Astrocyte (in vitro differentiated cells and primary cell): ENCODE measurements around the gene AKR1D1. TPM values are rescaled to one million over a fixed set of nuclear protein-coding genes. Genes with fewer than 3 reads are reported as not detected.

Source experiments
- DNase-seq: peaks from one replicate; pipeline ENCODE4 v3.0.0-alpha.2; 2010; ENCODE audit warnings: low read depth
- FAIRE-seq: peaks from 2 replicates; lab custom pipeline; 2011; peaks lifted over from hg19 to GRCh38; lab: Jason Lieb, UNC
- H2AFZ ChIP-seq: 2 replicates; pipeline ENCODE4 v1.6.0; 2012; ENCODE audit warnings: low read depth, low read length, inconsistent platforms
- H3K27ac ChIP-seq: 2 replicates; pipeline ENCODE4 v1.5.1; 2011; ENCODE audit warnings: low read depth, low read length, inconsistent platforms
- H3K27me3 ChIP-seq: 2 replicates; pipeline ENCODE4 v1.6.0; 2011; ENCODE audit warnings: low read length, inconsistent platforms; ENCODE audit not compliant: insufficient read depth
- H3K36me3 ChIP-seq: 2 replicates; pipeline ENCODE4 v1.5.1; 2011; ENCODE audit warnings: low read length, inconsistent platforms; ENCODE audit not compliant: insufficient read depth
- H3K4me1 ChIP-seq: 2 replicates; pipeline ENCODE4 v1.5.1; 2011; ENCODE audit warnings: low read length, inconsistent platforms; ENCODE audit not compliant: insufficient read depth
- H3K4me2 ChIP-seq: 2 replicates; pipeline ENCODE4 v1.6.0; 2012; ENCODE audit warnings: low read length, inconsistent platforms
- H3K4me3 ChIP-seq: 2 replicates; pipeline ENCODE4 v1.5.1; 2011; ENCODE audit warnings: low read depth, mild to moderate bottlenecking, low read length, inconsistent platforms; ENCODE audit not compliant: insufficient read depth
- H3K79me2 ChIP-seq: 2 replicates; pipeline ENCODE4 v1.6.0; 2012; ENCODE audit warnings: mild to moderate bottlenecking, low read length, inconsistent platforms; ENCODE audit not compliant: insufficient read depth
- H3K9ac ChIP-seq: 2 replicates; pipeline ENCODE4 v1.6.0; 2012; ENCODE audit warnings: mild to moderate bottlenecking, low read length, inconsistent platforms
- H3K9me3 ChIP-seq: 2 replicates; pipeline ENCODE4 v1.5.1; 2012; ENCODE audit warnings: low read depth, mild to moderate bottlenecking, low read length, inconsistent platforms; ENCODE audit not compliant: insufficient read depth
- H4K20me1 ChIP-seq: 2 replicates; pipeline ENCODE4 v1.6.0; 2012; ENCODE audit warnings: low read length, inconsistent platforms; ENCODE audit not compliant: insufficient read depth
- H3K27ac Mint-ChIP-seq: one replicate; pipeline ENCODE4 v1.8.0; 2021; ENCODE audit warnings: mild to moderate bottlenecking, mixed read lengths; ENCODE audit not compliant: unreplicated experiment
- H3K27me3 Mint-ChIP-seq: one replicate; pipeline ENCODE4 v1.8.0; 2021; ENCODE audit warnings: low read depth, mixed read lengths; ENCODE audit not compliant: unreplicated experiment
- H3K36me3 Mint-ChIP-seq: one replicate; pipeline ENCODE4 v1.8.0; 2021; ENCODE audit warnings: low read depth, mixed read lengths; ENCODE audit not compliant: unreplicated experiment
- H3K4me1 Mint-ChIP-seq: one replicate; pipeline ENCODE4 v1.8.0; 2021; ENCODE audit warnings: low read depth, mixed read lengths; ENCODE audit not compliant: unreplicated experiment
- H3K4me3 Mint-ChIP-seq: one replicate; pipeline ENCODE4 v1.8.0; 2021; ENCODE audit warnings: mild to moderate bottlenecking, moderate library complexity, mixed read lengths; ENCODE audit not compliant: unreplicated experiment
- H3K9me3 Mint-ChIP-seq: one replicate; pipeline ENCODE4 v1.8.0; 2021; ENCODE audit warnings: mild to moderate bottlenecking, mixed read lengths; ENCODE audit not compliant: unreplicated experiment
- CTCF ChIP-seq: IDR thresholded peaks from 2 replicates; pipeline ENCODE4 v1.5.1; 2011; ENCODE audit warnings: low read depth, mild to moderate bottlenecking, inconsistent platforms, low read length, moderate library complexity; ENCODE audit not compliant: insufficient read depth
- EZH2 ChIP-seq: IDR thresholded peaks from 2 replicates; pipeline ENCODE4 v1.6.1; 2012; ENCODE audit warnings: mild to moderate bottlenecking, low read length, inconsistent platforms; ENCODE audit not compliant: insufficient read depth
- total RNA-seq: library from RNA; stranded (reverse); gene quantifications from 2 replicates; pipeline ENCODE4 v1.2.1, GENCODE V29; 2021

Gene AKR1D1
- total RNA-seq, 1 donor from 2014 or later: not detected

- H3K27me3 Mint-ChIP-seq: no peaks in the 10 kb centered on the region
- no peak overlapping the region for H3K4me3 Mint-ChIP-seq
Measured at GRCh38 chr7:138077809-138078208, 1.6 kb downstream of the AKR1D1 start.

GRCh38 chr7:138079137-138079536 lies 2.9 kb downstream of the AKR1D1 start:
- H3K9me3 ChIP-seq: no peaks in the 10 kb centered on the region
- no peak overlapping the region for H3K4me2 ChIP-seq
- TF ChIP-seq CTCF (no peak), EZH2 (no peak)
- no peaks in the 10 kb centered on the region for H3K4me1 Mint-ChIP-seq
- H3K9me3 Mint-ChIP-seq: peaks cover 4% of the 10 kb centered on the region
- H3K4me3 Mint-ChIP-seq: no peak overlapping the region
- H3K27ac ChIP-seq: no peak overlapping the region
- FAIRE-seq (no peak), DNase-seq (no peak)
- H3K27ac Mint-ChIP-seq: no peak overlapping the region
- no peak overlapping the region for H3K9ac ChIP-seq
- no peaks in the 10 kb centered on the region for H3K27me3 Mint-ChIP-seq
- H3K4me3 ChIP-seq: no peak overlapping the region
- no peaks in the 10 kb centered on the region for H4K20me1 ChIP-seq
- no peaks in the 10 kb centered on the region for H3K4me1 ChIP-seq
- H3K36me3 Mint-ChIP-seq: no peaks in the 10 kb centered on the region
- H3K27me3 ChIP-seq: no peaks in the 10 kb centered on the region
- no peak overlapping the region for H2AFZ ChIP-seq
- no peaks in the 10 kb centered on the region for H3K36me3 ChIP-seq
- no peaks in the 10 kb centered on the region for H3K79me2 ChIP-seq

More at GRCh38 chr7:138077809-138078208, 1.6 kb downstream of the AKR1D1 start:
- Mint-ChIP-seq H3K9me3 (peaks cover 4% of the 10 kb centered on the region), H3K27ac (no peak overlapping the region), H3K4me1 (no peaks in the 10 kb centered on the region), H3K36me3 (no peaks in the 10 kb centered on the region)
- H3K36me3 ChIP-seq: no peaks in the 10 kb centered on the region
- DNase-seq (no peak), FAIRE-seq (no peak)
- no peak overlapping the region for H3K4me2 ChIP-seq
- no peak overlapping the region for H2AFZ ChIP-seq
- TF ChIP-seq EZH2 (no peak), CTCF (no peak)
- H3K9ac ChIP-seq: no peak overlapping the region
- no peaks in the 10 kb centered on the region for H3K4me1 ChIP-seq
- H3K27me3 ChIP-seq: no peaks in the 10 kb centered on the region
- no peak overlapping the region for H3K27ac ChIP-seq
- H4K20me1 ChIP-seq: no peaks in the 10 kb centered on the region
- H3K9me3 ChIP-seq: no peaks in the 10 kb centered on the region
- H3K79me2 ChIP-seq: no peaks in the 10 kb centered on the region
- H3K4me3 ChIP-seq: no peak overlapping the region

- H3K9ac ChIP-seq: no peak overlapping the region
- Mint-ChIP-seq H3K36me3 (no peaks in the 10 kb centered on the region), H3K4me3 (no peak overlapping the region), H3K4me1 (no peaks in the 10 kb centered on the region), H3K27ac (no peak overlapping the region), H3K27me3 (no peaks in the 10 kb centered on the region), H3K9me3 (no peaks in the 10 kb centered on the region)
- no peak overlapping the region for H3K27ac ChIP-seq
- TF ChIP-seq CTCF: no peak
- no peak for TF ChIP-seq EZH2
- no peaks in the 10 kb centered on the region for H3K36me3 ChIP-seq
- no peaks in the 10 kb centered on the region for H3K9me3 ChIP-seq
- no peaks in the 10 kb centered on the region for H4K20me1 ChIP-seq
- no peaks in the 10 kb centered on the region for H3K27me3 ChIP-seq
- H3K4me1 ChIP-seq: no peaks in the 10 kb centered on the region
- no peak overlapping the region for H3K4me3 ChIP-seq
- no peak overlapping the region for H2AFZ ChIP-seq
- DNase-seq (no peak), FAIRE-seq (no peak)
- no peak overlapping the region for H3K4me2 ChIP-seq
- H3K79me2 ChIP-seq: no peaks in the 10 kb centered on the region
Measured at GRCh38 chr7:138081868-138082267, 5.6 kb downstream of the AKR1D1 start.
